ENCODE measurements around the gene ERC1. TPM values are rescaled to one million over a fixed set of nuclear protein-coding genes. Genes with fewer than 3 reads are reported as not detected.

The ERC1 gene
- total RNA-seq, 4 donors from 2014 or later = 28.9 to 106 (median 43.6) TPM

GRCh38 chr12:1078002-1078401, 87.0 kb downstream of the ERC1 start:
- peaks cover 0 to 13% of the 10 kb centered on the region in 2 donors for H3K4me1 ChIP-seq
- H3K9me3 ChIP-seq = no peaks in the 10 kb centered on the region
- H3K36me3 ChIP-seq = no peaks in the 10 kb centered on the region
- H3K4me3 ChIP-seq = no peak overlapping the region
- TF ChIP-seq CTCF (IDR thresholded peaks at IDR 0.05) (no peak), POLR2A (IDR thresholded peaks at IDR 0.05) (no peak)
- intact Hi-C loops (cut with DNase I; ENCODE audit: low total_unique reads) = no loop called here
- DNase-seq = no peak
- H3K27me3 ChIP-seq = no peaks in the 10 kb centered on the region
- peak overlapping the region in 1 of 2 donors; percentile 20 for H3K27ac ChIP-seq

GRCh38 chr12:1080520-1081223, 89.6 kb downstream of the ERC1 start:
- Histone ChIP-seq H3K36me3 (no peaks in the 10 kb centered on the region), H3K27ac (no peak overlapping the region), H3K9me3 (no peaks in the 10 kb centered on the region), H3K4me1 (peaks cover 0 to 18% of the 10 kb centered on the region in 2 donors), H3K27me3 (no peaks in the 10 kb centered on the region), H3K4me3 (no peak overlapping the region)
- no peak for DNase-seq
- intact Hi-C loops (cut with DNase I; ENCODE audit: low total_unique reads) = no loop called here
- TF ChIP-seq CTCF (IDR thresholded peaks at IDR 0.05) (no peak), POLR2A (IDR thresholded peaks at IDR 0.05) (no peak)

GRCh38 chr12:1083151-1083888, 92.3 kb downstream of the ERC1 start:
- H3K9me3 ChIP-seq = no peaks in the 10 kb centered on the region
- H3K4me1 ChIP-seq = peaks cover 0 to 5% of the 10 kb centered on the region in 2 donors
- intact Hi-C loops (cut with DNase I; ENCODE audit: low total_unique reads) = no loop called here
- peak overlapping the region in 1 of 2 donors; percentile 7 for H3K4me3 ChIP-seq
- peak overlapping the region; percentile 42 to 71 for H3K27ac ChIP-seq
- no peak for DNase-seq
- no peaks in the 10 kb centered on the region for H3K36me3 ChIP-seq
- H3K27me3 ChIP-seq = no peaks in the 10 kb centered on the region
- TF ChIP-seq POLR2A (IDR thresholded peaks at IDR 0.05) = no peak
- no peak for TF ChIP-seq CTCF (IDR thresholded peaks at IDR 0.05)

GRCh38 chr12:1083889-1084262, 92.9 kb downstream of the ERC1 start:
- peak overlapping the region; percentile 42 to 71 for H3K27ac ChIP-seq
- no peaks in the 10 kb centered on the region for H3K36me3 ChIP-seq

More at GRCh38 chr12:1083889-1084262, 92.9 kb downstream of the ERC1 start:
- intact Hi-C loops (cut with DNase I; ENCODE audit: low total_unique reads) = no loop called here
- TF ChIP-seq CTCF (IDR thresholded peaks at IDR 0.05) = no peak
- TF ChIP-seq POLR2A (IDR thresholded peaks at IDR 0.05) = no peak
- peak overlapping the region in 1 of 2 donors; percentile 7 for H3K4me3 ChIP-seq
- H3K27me3 ChIP-seq = no peaks in the 10 kb centered on the region
- peak in 1 of 2 donors; percentile 38 for DNase-seq
- H3K4me1 ChIP-seq = peaks cover 0 to 5% of the 10 kb centered on the region in 2 donors
- no peaks in the 10 kb centered on the region for H3K9me3 ChIP-seq

Measured in uterus (tissue), 4 donors.